GM12891 (cell line): ENCODE results near the gene ITGB2.

Experiments used
- POLR2A ChIP-seq: IDR thresholded peaks from 2 replicates; pipeline ENCODE4 v1.6.1; 2011; ENCODE audit warnings: low read depth, low read length, control low read depth
- POLR2AphosphoS5 ChIP-seq: IDR thresholded peaks from 2 replicates; pipeline ENCODE4 v1.6.1; 2011; ENCODE audit warnings: low read depth, low read length, control low read depth

DNA sequence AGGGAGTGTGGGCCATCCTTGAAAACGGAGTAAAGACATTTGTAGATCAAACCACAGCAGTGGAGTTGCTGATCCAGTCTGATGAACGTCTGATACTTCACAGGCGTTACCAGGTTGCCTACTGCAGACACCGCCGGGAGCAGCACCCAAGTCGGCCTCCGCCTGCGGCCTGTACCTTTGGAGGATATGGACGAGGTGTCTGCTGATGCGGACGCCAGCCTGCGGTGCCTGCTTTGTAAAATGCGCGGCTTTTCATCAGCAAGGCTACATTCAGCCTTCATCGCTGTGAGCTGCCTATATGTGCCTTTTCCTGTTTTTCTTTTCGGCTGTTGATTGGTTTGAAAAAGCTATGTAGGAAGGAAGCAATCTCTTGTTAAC, 35.1 kb upstream of the ITGB2 start:
- TF ChIP-seq POLR2A, result no peak
- TF ChIP-seq POLR2AphosphoS5, result no peak
